HG03432 (cell line): ENCODE data around the gene MAGI3.
"Not testable (repeated sequence)": the region's sequence is repeated elsewhere in the genome, so short reads cannot be mapped to it uniquely, and the experiment has no call there.

Experiments
- ATAC-seq: cut with Tn5 transposase; IDR thresholded peaks from one replicate; pipeline ENCODE4 v1.9.1; 2021; ENCODE audit warnings: mild to moderate bottlenecking, moderate library complexity; ENCODE audit not compliant: unreplicated experiment

Gene MAGI3

GRCh38 chr1:113396585-113396984 is 6.3 kb downstream of the MAGI3 start:
- ATAC-seq, result no peak

- no peak for ATAC-seq
Measured at GRCh38 chr1:113399062-113399583, 8.8 kb downstream of the MAGI3 start.

- ATAC-seq, result no peak
Measured at GRCh38 chr1:113401067-113401466, 10.8 kb downstream of the MAGI3 start.

GRCh38 chr1:113401728-113402127 is 11.4 kb downstream of the MAGI3 start:
- ATAC-seq, result no peak

GRCh38 chr1:113403065-113403464 is 12.8 kb downstream of the MAGI3 start:
- no peak for ATAC-seq

- no peak for ATAC-seq
Measured at GRCh38 chr1:113405573-113405972, 15.3 kb downstream of the MAGI3 start.

- ATAC-seq, result not testable (repeated sequence)
Measured at GRCh38 chr1:113406149-113406548, 15.8 kb downstream of the MAGI3 start.

GRCh38 chr1:113409363-113409762 is 19.0 kb downstream of the MAGI3 start:
- no peak for ATAC-seq

- not testable (repeated sequence) for ATAC-seq
Measured at GRCh38 chr1:113412020-113412419, 21.7 kb downstream of the MAGI3 start.

- no peak for ATAC-seq
Measured at GRCh38 chr1:113415310-113416070, 25.2 kb downstream of the MAGI3 start.

- not testable (repeated sequence) for ATAC-seq
Measured at GRCh38 chr1:113416071-113416470, 25.8 kb downstream of the MAGI3 start.

GRCh38 chr1:113416496-113416895 is 26.2 kb downstream of the MAGI3 start:
- ATAC-seq, result no peak

GRCh38 chr1:113422315-113423068 is 32.2 kb downstream of the MAGI3 start:
- no peak for ATAC-seq

- ATAC-seq, result no peak
Measured at GRCh38 chr1:113423826-113424225, 33.5 kb downstream of the MAGI3 start.

GRCh38 chr1:113429461-113430153 is 39.3 kb downstream of the MAGI3 start:
- ATAC-seq, result no peak

- ATAC-seq, result no peak
Measured at GRCh38 chr1:113433184-113433583, 42.9 kb downstream of the MAGI3 start.

- no peak for ATAC-seq
Measured at GRCh38 chr1:113434081-113434873, 44.0 kb downstream of the MAGI3 start.

- ATAC-seq, result no peak
Measured at GRCh38 chr1:113434874-113435175, 44.5 kb downstream of the MAGI3 start.

- ATAC-seq, result no peak
Measured at GRCh38 chr1:113437554-113438341, 47.4 kb downstream of the MAGI3 start.
